HepG2 (cell line): Measurements from ENCODE around the gene MS4A15.

Source experiments
- BHLHE40 ChIP-seq: IDR thresholded peaks from 2 replicates; pipeline ENCODE4 v1.6.1; 2011; ENCODE audit warnings: low read length, improper control_type of control experiment
- EZH2 ChIP-seq: conservative IDR thresholded peaks from 2 replicates; pipeline ENCODE4 v1.6.1; 2012; ENCODE audit warnings: mild to moderate bottlenecking, low read depth, low read length, moderate library complexity
- IRF2 ChIP-seq: IDR thresholded peaks from 2 replicates; pipeline ENCODE4 v1.6.1; 2018; ENCODE audit warnings: missing genetic modification reagents, missing compliant biosample characterization
- MYC ChIP-seq: sonication (generic); formaldehyde crosslinking; IDR thresholded peaks from 2 replicates; pipeline ENCODE4 v1.9.0; 2021; ENCODE audit warnings: missing genetic modification reagents, borderline replicate concordance
- NR3C1 ChIP-seq: sonication (generic); formaldehyde crosslinking; IDR thresholded peaks from 2 replicates; pipeline ENCODE4 v1.4.0; 2020; ENCODE audit warnings: missing genetic modification reagents
- RXRA ChIP-seq: sonication (generic); formaldehyde crosslinking; IDR thresholded peaks from 2 replicates; pipeline ENCODE4 v1.5.1; 2020; ENCODE audit warnings: missing genetic modification reagents
- SIN3A ChIP-seq: IDR thresholded peaks from 2 replicates; pipeline ENCODE4 v1.6.1; 2011; ENCODE audit warnings: low read depth, mild to moderate bottlenecking, control low read depth, low read length, borderline replicate concordance
- TBX2 ChIP-seq: sonication (generic); formaldehyde crosslinking; IDR thresholded peaks from 2 replicates; pipeline ENCODE4 v1.5.0; 2020; ENCODE audit warnings: missing genetic modification reagents, mild to moderate bottlenecking, borderline replicate concordance
- TSC22D2 ChIP-seq: sonication (generic); formaldehyde crosslinking; IDR thresholded peaks from 2 replicates; pipeline ENCODE4 v1.5.1; 2020; ENCODE audit warnings: missing genetic modification reagents, mild to moderate bottlenecking, borderline replicate concordance
- ZFP1 ChIP-seq: IDR thresholded peaks from 2 replicates; pipeline ENCODE4 v1.6.1; 2016
- ZFP41 ChIP-seq: sonication (generic); formaldehyde crosslinking; IDR thresholded peaks from 2 replicates; pipeline ENCODE4 v1.4.0; 2020; ENCODE audit warnings: mild to moderate bottlenecking, missing genetic modification reagents, borderline replicate concordance
- ZNF646 ChIP-seq: sonication (generic); formaldehyde crosslinking; IDR thresholded peaks from 2 replicates; pipeline ENCODE4 v1.9.0; 2021; ENCODE audit warnings: mild to moderate bottlenecking, missing genetic modification reagents

GRCh38 chr11:60821827-60822599 is 65.3 kb downstream of the MS4A15 start:
- no peak for TF ChIP-seq RXRA
- TF ChIP-seq ZFP1 (CRISPR knock-in tag) = no peak
- no peak for TF ChIP-seq EZH2
- TF ChIP-seq ZNF646 = no peak
- TF ChIP-seq SIN3A = no peak
- TF ChIP-seq IRF2 (CRISPR knock-in tag) = no peak
- TF ChIP-seq BHLHE40 = no peak
- TF ChIP-seq NR3C1 (CRISPR knock-in tag) = no peak
- TF ChIP-seq TBX2 (CRISPR knock-in tag) = no peak
- TF ChIP-seq ZFP41 (CRISPR knock-in tag) = no peak
- TF ChIP-seq TSC22D2 = no peak
- TF ChIP-seq MYC = no peak
